Measurements from ENCODE around the gene SENP6.

DNA sequence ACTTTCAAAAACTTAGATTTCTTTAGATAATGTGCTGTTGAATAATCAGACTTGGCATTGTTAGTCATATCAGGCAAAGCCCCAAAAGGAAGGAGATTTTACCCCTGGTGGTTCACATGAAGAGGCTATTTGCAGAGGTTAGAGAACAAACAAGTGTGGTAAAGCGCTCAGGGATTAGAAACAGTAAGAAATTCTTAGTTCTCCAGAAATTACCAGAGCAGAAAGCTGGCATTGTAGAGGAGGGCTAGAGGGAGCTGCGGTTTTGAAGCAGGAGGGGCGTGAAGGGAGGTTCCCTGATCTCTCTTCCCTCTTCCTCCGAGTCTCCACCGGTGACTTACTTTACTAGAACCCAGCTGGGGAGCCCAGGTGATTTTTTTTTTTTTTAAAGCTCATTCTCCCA, 157.5 kb downstream of the SENP6 start:
- TF ChIP-seq CTCF (optimal IDR thresholded peaks at IDR 0.05 in 1 of 3, IDR thresholded peaks at IDR 0.05 in 1 of 3, conservative IDR thresholded peaks at IDR 0.05 in 1 of 3; ENCODE audit: extremely low read depth in 1 of 3, insufficient read depth in 2 of 3, low read length in 3 of 3) (no peak), EZH2 (IDR thresholded peaks at IDR 0.05; ENCODE audit: low read length) (no peak)

Data from keratinocyte (primary cell).